HUES6 (cell line): ENCODE data around the gene ROBO2.

Source experiments
- H3K27ac ChIP-seq: 2 replicates; pipeline ENCODE4 v1.7.0; 2013; ENCODE audit warnings: low read depth, mild to moderate bottlenecking, low read length, inconsistent platforms
- H3K27me3 ChIP-seq: 2 replicates; pipeline ENCODE4 v1.6.1; 2013; ENCODE audit warnings: low read length; ENCODE audit not compliant: control insufficient read depth, insufficient read depth
- H3K36me3 ChIP-seq: 2 replicates; pipeline ENCODE4 v1.6.1; 2013; ENCODE audit warnings: low read length; ENCODE audit not compliant: control insufficient read depth, insufficient read depth
- H3K4me1 ChIP-seq: 2 replicates; pipeline ENCODE4 v1.6.1; 2013; ENCODE audit warnings: low read length; ENCODE audit not compliant: control insufficient read depth, insufficient read depth
- H3K4me3 ChIP-seq: 2 replicates; pipeline ENCODE4 v1.5.1; 2013; ENCODE audit warnings: low read depth, low read length
- H3K9ac ChIP-seq: one replicate; pipeline ENCODE4 v1.6.1; 2013; ENCODE audit warnings: mild to moderate bottlenecking, low read length
- H3K9me3 ChIP-seq: 2 replicates; pipeline ENCODE4 v1.6.1; 2013; ENCODE audit warnings: low read depth, low read length; ENCODE audit not compliant: control insufficient read depth, insufficient read depth

The ROBO2 gene

DNA sequence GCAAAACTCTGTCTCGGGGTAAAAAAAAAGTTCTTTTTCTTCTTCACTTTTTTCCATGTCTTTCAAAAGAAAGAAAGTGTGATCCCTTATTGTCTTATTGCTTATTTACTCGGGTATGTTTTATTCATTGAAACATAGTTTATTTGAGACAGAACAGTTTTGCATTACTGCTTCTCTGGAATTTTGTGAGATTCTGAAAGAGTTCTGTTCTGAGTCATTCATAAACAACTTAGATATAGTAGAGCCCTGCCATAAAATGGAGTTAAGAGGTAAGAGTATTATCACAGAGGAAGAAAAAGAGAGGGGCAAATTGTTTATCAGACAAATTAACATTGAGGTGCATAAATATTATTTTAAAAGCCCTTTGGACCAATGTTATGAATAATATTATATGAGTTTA lies 522.2 kb downstream of the ROBO2 start:
- H3K4me3 ChIP-seq, result no peak overlapping the region
- H3K27me3 ChIP-seq, result no peaks in the 10 kb centered on the region

GRCh38 chr3:77563012-77563411 lies 523.1 kb downstream of the ROBO2 start:
- H3K4me1 ChIP-seq, result peaks cover 8% of the 10 kb centered on the region; the same call in 1 of the 2 replicates
- no peak overlapping the region for H3K27ac ChIP-seq
- no peak overlapping the region for H3K9ac ChIP-seq
- H3K4me3 ChIP-seq, result no peak overlapping the region
- no peaks in the 10 kb centered on the region for H3K9me3 ChIP-seq
- H3K36me3 ChIP-seq, result no peaks in the 10 kb centered on the region
- no peaks in the 10 kb centered on the region for H3K27me3 ChIP-seq

More for the DNA sequence above, 522.2 kb downstream of the ROBO2 start:
- Histone ChIP-seq H3K4me1 (peaks cover 8% of the 10 kb centered on the region; the same call in 1 of the 2 replicates), H3K9ac (no peak overlapping the region), H3K36me3 (no peaks in the 10 kb centered on the region), H3K9me3 (no peaks in the 10 kb centered on the region), H3K27ac (no peak overlapping the region)

- H3K4me1 ChIP-seq, result peaks cover 8% of the 10 kb centered on the region; the same call in 1 of the 2 replicates
- no peaks in the 10 kb centered on the region for H3K9me3 ChIP-seq
- H3K36me3 ChIP-seq, result no peaks in the 10 kb centered on the region
- H3K27ac ChIP-seq, result no peak overlapping the region
- H3K9ac ChIP-seq, result no peak overlapping the region
- H3K27me3 ChIP-seq, result no peaks in the 10 kb centered on the region
- no peak overlapping the region for H3K4me3 ChIP-seq
Observed at GRCh38 chr3:77566055-77566454, 526.2 kb downstream of the ROBO2 start.

GRCh38 chr3:77571971-77572715 lies 532.2 kb downstream of the ROBO2 start:
- H3K9ac ChIP-seq, result no peak overlapping the region
- no peaks in the 10 kb centered on the region for H3K27me3 ChIP-seq
- H3K9me3 ChIP-seq, result no peaks in the 10 kb centered on the region
- H3K4me3 ChIP-seq, result no peak overlapping the region
- H3K27ac ChIP-seq, result no peak overlapping the region
- no peaks in the 10 kb centered on the region for H3K4me1 ChIP-seq
- H3K36me3 ChIP-seq, result no peaks in the 10 kb centered on the region

DNA sequence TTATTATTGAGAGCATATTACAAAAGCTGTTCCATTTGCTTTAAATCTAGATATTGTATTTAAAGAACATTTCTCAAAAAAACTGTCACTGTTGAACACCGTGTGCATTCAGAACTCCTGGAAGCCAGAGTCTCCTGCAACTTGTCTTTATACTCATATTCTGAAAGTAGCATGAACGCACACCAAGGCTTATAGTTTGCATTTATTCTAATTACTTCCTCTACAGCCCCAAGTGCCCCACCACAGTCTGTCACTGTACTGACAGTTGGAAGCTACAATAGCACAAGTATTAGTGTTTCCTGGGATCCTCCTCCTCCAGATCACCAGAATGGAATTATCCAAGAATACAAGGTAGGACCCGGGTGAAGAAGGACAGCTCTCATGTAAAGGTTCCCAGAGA lies 537.4 kb downstream of the ROBO2 start:
- H3K4me1 ChIP-seq, result no peaks in the 10 kb centered on the region
- no peaks in the 10 kb centered on the region for H3K27me3 ChIP-seq
- H3K9me3 ChIP-seq, result no peaks in the 10 kb centered on the region
- H3K27ac ChIP-seq, result no peak overlapping the region
- no peaks in the 10 kb centered on the region for H3K36me3 ChIP-seq
- no peak overlapping the region for H3K4me3 ChIP-seq
- H3K9ac ChIP-seq, result no peak overlapping the region

GRCh38 chr3:77586216-77586615 lies 546.3 kb downstream of the ROBO2 start:
- Histone ChIP-seq H3K36me3 (no peaks in the 10 kb centered on the region), H3K27me3 (no peaks in the 10 kb centered on the region), H3K4me3 (no peak overlapping the region), H3K4me1 (no peaks in the 10 kb centered on the region), H3K9ac (no peak overlapping the region), H3K9me3 (0 out of 2 replicates have a peak, but pooled peaks cover 2% of the 10 kb centered on the region), H3K27ac (no peak overlapping the region)

- Histone ChIP-seq H3K27ac (no peak overlapping the region), H3K4me1 (no peaks in the 10 kb centered on the region), H3K27me3 (no peaks in the 10 kb centered on the region), H3K9ac (no peak overlapping the region), H3K9me3 (0 out of 2 replicates have a peak, but pooled peaks cover 2% of the 10 kb centered on the region), H3K4me3 (no peak overlapping the region), H3K36me3 (no peaks in the 10 kb centered on the region)
Observed at GRCh38 chr3:77588863-77589262, 549.0 kb downstream of the ROBO2 start.

GRCh38 chr3:77590191-77590590 lies 550.3 kb downstream of the ROBO2 start:
- no peak overlapping the region for H3K27ac ChIP-seq
- no peaks in the 10 kb centered on the region for H3K27me3 ChIP-seq
- H3K36me3 ChIP-seq, result no peaks in the 10 kb centered on the region
- H3K4me3 ChIP-seq, result no peak overlapping the region
- 0 out of 2 replicates have a peak, but pooled peaks cover 2% of the 10 kb centered on the region for H3K9me3 ChIP-seq
- H3K9ac ChIP-seq, result no peak overlapping the region
- no peaks in the 10 kb centered on the region for H3K4me1 ChIP-seq

DNA sequence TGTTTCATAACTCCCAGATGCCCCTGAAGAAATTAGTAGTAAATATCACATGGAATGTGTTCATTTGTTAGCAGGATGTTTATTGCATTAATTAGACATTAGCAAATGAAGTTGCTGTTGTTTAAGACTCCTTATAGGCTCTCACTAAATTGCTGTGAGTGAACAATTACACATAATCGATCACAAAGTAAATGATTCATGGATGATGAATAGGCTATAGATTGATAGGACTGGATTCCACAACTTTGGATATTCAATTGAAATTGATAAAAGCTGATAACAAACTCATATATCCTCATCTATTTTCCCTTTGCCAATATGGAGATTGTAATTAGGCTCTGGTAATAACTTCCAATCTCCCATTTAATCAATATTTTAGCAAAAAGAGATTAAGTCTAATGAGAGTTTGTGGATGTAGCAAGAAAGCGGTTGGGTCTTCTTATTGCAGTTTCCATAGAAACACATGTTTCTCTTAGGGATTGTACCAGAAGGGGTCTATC lies 555.5 kb downstream of the ROBO2 start:
- Histone ChIP-seq H3K27me3 (no peaks in the 10 kb centered on the region), H3K4me1 (no peaks in the 10 kb centered on the region), H3K36me3 (no peaks in the 10 kb centered on the region), H3K9ac (no peak overlapping the region), H3K27ac (no peak overlapping the region), H3K9me3 (no peaks in the 10 kb centered on the region), H3K4me3 (no peak overlapping the region)

DNA sequence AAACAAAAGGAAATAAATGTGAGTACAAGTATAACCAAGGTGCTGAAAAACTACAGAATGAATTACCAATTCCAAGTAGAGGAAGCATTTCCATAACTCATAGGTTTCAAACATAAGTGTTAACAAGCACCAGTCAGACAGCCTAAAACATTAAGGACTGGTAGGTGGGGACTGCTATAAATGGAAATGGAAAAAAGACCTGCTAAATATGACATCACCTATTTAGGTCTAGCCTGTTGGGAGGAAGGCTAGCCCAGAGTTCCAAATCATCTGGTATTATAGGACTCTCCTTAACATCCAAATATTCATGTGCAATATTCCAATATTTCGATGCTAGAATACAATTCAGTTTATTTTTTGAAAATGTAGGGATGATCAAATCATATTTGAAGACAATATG lies 560.0 kb downstream of the ROBO2 start:
- H3K9me3 ChIP-seq, result no peaks in the 10 kb centered on the region
- no peak overlapping the region for H3K9ac ChIP-seq
- no peak overlapping the region for H3K27ac ChIP-seq
- H3K36me3 ChIP-seq, result no peaks in the 10 kb centered on the region
- H3K4me1 ChIP-seq, result no peaks in the 10 kb centered on the region
- H3K4me3 ChIP-seq, result no peak overlapping the region
- no peaks in the 10 kb centered on the region for H3K27me3 ChIP-seq

- no peaks in the 10 kb centered on the region; the same call in 1 of the 2 replicates for H3K4me1 ChIP-seq
- H3K9ac ChIP-seq, result no peak overlapping the region
- H3K9me3 ChIP-seq, result no peaks in the 10 kb centered on the region
- no peaks in the 10 kb centered on the region for H3K36me3 ChIP-seq
- no peak overlapping the region for H3K4me3 ChIP-seq
- H3K27me3 ChIP-seq, result no peaks in the 10 kb centered on the region
- no peak overlapping the region for H3K27ac ChIP-seq
Observed at GRCh38 chr3:77601823-77602415, 562.0 kb downstream of the ROBO2 start.
